Neural cell (in vitro differentiated cells): ENCODE data around the gene PRKAG3. TPM values are rescaled to one million over a fixed set of nuclear protein-coding genes. Genes with fewer than 3 reads are reported as not detected.
"Not testable (repeated sequence)": the region's sequence is repeated elsewhere in the genome, so short reads cannot be mapped to it uniquely, and the experiment has no call there.

Source experiments
- H2AFZ ChIP-seq: fragments of 200-600, 300-800 bp; sonication (generic), shearing (Covaris generic); 2 replicates; pipeline ENCODE4 v1.6.0; 2014; ENCODE audit warnings: low read depth, mild to moderate bottlenecking, antibody characterized with exemption, low read length, moderate library complexity
- H3F3A ChIP-seq: fragments of 200-600 bp; shearing (Covaris generic); 2 replicates; pipeline ENCODE4 v1.6.1; 2016; ENCODE audit warnings: mild to moderate bottlenecking, moderate library complexity, mixed read lengths, antibody characterized with exemption, low read length; ENCODE audit not compliant: insufficient read depth, poor library complexity, severe bottlenecking
- H3K27ac ChIP-seq: fragments of 200-600, 300-800 bp; sonication (generic), shearing (Covaris generic); 2 replicates; pipeline ENCODE4 v1.5.1; 2014; ENCODE audit warnings: mild to moderate bottlenecking, low read length, moderate library complexity
- H3K27me3 ChIP-seq: fragments of 300-800, 200-600 bp; sonication (generic), shearing (Covaris generic); 2 replicates; pipeline ENCODE4 v1.6.0; 2014; ENCODE audit warnings: mild to moderate bottlenecking, low read depth, low read length, moderate library complexity; ENCODE audit not compliant: insufficient read depth
- H3K36me3 ChIP-seq: fragments of 300-800, 200-600 bp; sonication (generic), shearing (Covaris generic); 2 replicates; pipeline ENCODE4 v1.5.1; 2014; ENCODE audit warnings: mild to moderate bottlenecking, antibody characterized with exemption, low read length, moderate library complexity; ENCODE audit not compliant: insufficient read depth
- H3K4me2 ChIP-seq: fragments of 300-800, 200-600 bp; sonication (generic), shearing (Covaris generic); 2 replicates; pipeline ENCODE4 v1.6.0; 2014; ENCODE audit warnings: mild to moderate bottlenecking, low read length
- H3K4me3 ChIP-seq: fragments of 300-800, 200-600 bp; sonication (generic), shearing (Covaris generic); 2 replicates; pipeline ENCODE4 v1.5.1; 2014; ENCODE audit warnings: mild to moderate bottlenecking, low read length, moderate library complexity
- H3K79me2 ChIP-seq: fragments of 200-600 bp; shearing (Covaris generic); replicated peaks from 2 replicates; pipeline ENCODE4 v1.6.0; 2014; ENCODE audit warnings: mild to moderate bottlenecking, low read length, moderate library complexity; ENCODE audit not compliant: insufficient read depth
- H3K9ac ChIP-seq: fragments of 300-800, 200-600 bp; sonication (generic), shearing (Covaris generic); 2 replicates; pipeline ENCODE4 v1.6.1; 2016; ENCODE audit warnings: mild to moderate bottlenecking, low read length, mixed read lengths
- H3K9me2 ChIP-seq: fragments of 200-600 bp; shearing (Covaris generic); 2 replicates; pipeline ENCODE4 v1.6.1; 2016; ENCODE audit warnings: mild to moderate bottlenecking, low read length, mixed read lengths; ENCODE audit not compliant: insufficient read depth
- H3K9me3 ChIP-seq: fragments of 200-600, 300-800 bp; sonication (generic), shearing (Covaris generic); 2 replicates; pipeline ENCODE4 v1.6.1; 2016; ENCODE audit warnings: mild to moderate bottlenecking, mixed run types, low read length, moderate library complexity, mixed read lengths
- H4K20me1 ChIP-seq: fragments of 200-600 bp; shearing (Covaris generic); 2 replicates; pipeline ENCODE4 v1.6.1; 2016; ENCODE audit warnings: mild to moderate bottlenecking, mixed run types; ENCODE audit not compliant: insufficient read depth
- CTCF ChIP-seq: fragments of 450-650 bp; IDR thresholded peaks from 2 replicates; pipeline ENCODE4 v1.5.1; 2014; ENCODE audit warnings: antibody characterized with exemption, mild to moderate bottlenecking, moderate library complexity; ENCODE audit not compliant: poor library complexity, severe bottlenecking
- EP300 ChIP-seq: fragments of 450-650 bp; conservative IDR thresholded peaks from 2 replicates; pipeline ENCODE4 v1.6.1; 2014; ENCODE audit warnings: antibody characterized with exemption, mild to moderate bottlenecking, moderate library complexity; ENCODE audit not compliant: poor library complexity, severe bottlenecking
- EZH2 ChIP-seq: fragments of 200-600, 300-800 bp; shearing (Covaris generic), sonication (generic); IDR thresholded peaks from 2 replicates; pipeline ENCODE4 v1.6.1; 2014; ENCODE audit warnings: antibody characterized with exemption, low read length, borderline replicate concordance, mild to moderate bottlenecking; ENCODE audit not compliant: insufficient read depth, poor library complexity, severe bottlenecking
- MXI1 ChIP-seq: fragments of 450-650 bp; conservative IDR thresholded peaks from 2 replicates; pipeline ENCODE4 v1.6.1; 2014; ENCODE audit warnings: antibody characterized with exemption, mild to moderate bottlenecking; ENCODE audit not compliant: poor library complexity, severe bottlenecking
- POLR2AphosphoS5 ChIP-seq: IDR thresholded peaks from 2 replicates; pipeline ENCODE4 v1.6.1; 2012
- RAD21 ChIP-seq: fragments of 450-650 bp; conservative IDR thresholded peaks from 2 replicates; pipeline ENCODE4 v1.6.1; 2014; ENCODE audit warnings: antibody characterized with exemption, mild to moderate bottlenecking, moderate library complexity
- REST ChIP-seq: IDR thresholded peaks from 2 replicates; pipeline ENCODE4 v1.6.1; 2012; ENCODE audit warnings: borderline replicate concordance
- SMC3 ChIP-seq: fragments of 450-650 bp; conservative IDR thresholded peaks from 2 replicates; pipeline ENCODE4 v1.6.1; 2014; ENCODE audit warnings: antibody characterized with exemption, mild to moderate bottlenecking, moderate library complexity; ENCODE audit not compliant: poor library complexity
- TAF1 ChIP-seq: IDR thresholded peaks from 2 replicates; pipeline ENCODE4 v1.6.1; 2012; ENCODE audit warnings: low read depth
- polyA plus RNA-seq: library from polyadenylated mRNA; depleted of rRNA; stranded (reverse); fragments of >200 nt; gene quantifications from 2 replicates; pipeline ENCODE4 v1.2.3, GENCODE V29; 2014

The PRKAG3 gene
- polyA plus RNA-seq, 1 donor from 2014 or later, result not detected

DNA sequence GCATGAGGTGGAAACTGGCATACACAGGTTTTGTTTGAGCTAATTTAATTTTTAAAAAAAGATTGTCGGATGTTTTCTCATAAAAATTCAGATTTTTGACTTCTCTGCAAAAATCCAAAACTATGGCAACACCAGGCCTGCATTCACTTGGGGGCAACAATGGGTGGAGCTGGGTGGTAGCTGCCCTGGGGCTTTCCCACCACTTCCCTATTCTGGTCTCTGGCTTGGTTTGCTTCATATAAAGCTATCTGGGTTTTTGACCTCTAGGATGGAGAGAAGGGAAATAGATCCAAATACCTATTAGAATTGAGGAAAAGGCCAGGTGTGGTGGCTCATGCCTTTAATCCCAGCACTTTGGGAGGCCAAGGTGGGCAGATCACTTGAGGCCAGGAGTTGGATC lies 55.1 kb downstream of the PRKAG3 start:
- H3K27ac ChIP-seq, result no peak overlapping the region
- H2AFZ ChIP-seq, result no peak overlapping the region
- H3K9me3 ChIP-seq, result no peaks in the 10 kb centered on the region
- no peaks in the 10 kb centered on the region for H4K20me1 ChIP-seq
- H3K4me3 ChIP-seq, result no peak overlapping the region
- H3K27me3 ChIP-seq, result peaks cover 8% of the 10 kb centered on the region
- no peaks in the 10 kb centered on the region for H3K79me2 ChIP-seq
- no peaks in the 10 kb centered on the region for H3F3A ChIP-seq
- no peaks in the 10 kb centered on the region for H3K9me2 ChIP-seq
- TF ChIP-seq REST, result no peak
- no peak for TF ChIP-seq RAD21
- no peak for TF ChIP-seq POLR2AphosphoS5
- no peak for TF ChIP-seq TAF1
- TF ChIP-seq EP300, result no peak
- TF ChIP-seq EZH2, result no peak
- TF ChIP-seq CTCF, result no peak
- TF ChIP-seq MXI1, result no peak
- no peak for TF ChIP-seq SMC3
- no peaks in the 10 kb centered on the region for H3K36me3 ChIP-seq
- H3K4me2 ChIP-seq, result no peak overlapping the region
- H3K9ac ChIP-seq, result no peak overlapping the region

- Histone ChIP-seq H3K4me3 (no peak overlapping the region), H3K4me2 (no peak overlapping the region), H3K79me2 (no peaks in the 10 kb centered on the region), H3K9me3 (no peaks in the 10 kb centered on the region), H3K9ac (no peak overlapping the region), H3K27ac (no peak overlapping the region), H3K27me3 (no peaks in the 10 kb centered on the region), H3K36me3 (no peaks in the 10 kb centered on the region), H3F3A (no peaks in the 10 kb centered on the region), H4K20me1 (no peaks in the 10 kb centered on the region), H2AFZ (no peak overlapping the region), H3K9me2 (no peaks in the 10 kb centered on the region)
- TF ChIP-seq MXI1 (no peak), TAF1 (no peak), RAD21 (no peak), POLR2AphosphoS5 (no peak), CTCF (no peak)
Measured at GRCh38 chr2:218773881-218774280, 57.7 kb downstream of the PRKAG3 start.

DNA sequence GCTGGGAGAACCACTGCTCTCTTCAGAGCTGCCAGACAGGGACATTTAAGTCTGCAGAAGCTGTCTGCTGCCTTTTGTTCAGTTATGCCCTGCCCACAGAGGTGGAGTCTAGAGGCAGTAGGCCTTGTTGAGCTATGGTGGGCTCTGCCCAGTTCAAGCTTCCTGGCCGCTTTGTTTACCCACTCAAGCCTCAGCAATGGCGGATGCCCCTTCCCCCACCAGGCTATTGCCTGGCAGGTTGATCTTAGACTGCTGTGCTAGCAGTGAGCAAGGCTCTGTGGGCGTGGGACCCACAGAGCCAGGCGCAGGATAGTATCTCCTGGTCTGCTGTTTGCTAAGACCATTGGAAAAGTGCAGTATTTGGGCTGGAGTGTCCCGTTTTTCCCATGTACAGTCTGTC lies 58.8 kb downstream of the PRKAG3 start:
- H3K4me3 ChIP-seq, result not testable (repeated sequence)

More for the DNA sequence above, 58.8 kb downstream of the PRKAG3 start:
- H3K79me2 ChIP-seq, H3K4me2 ChIP-seq, H3K9me2 ChIP-seq, H2AFZ ChIP-seq, H3K27ac ChIP-seq, H3K9ac ChIP-seq, H3K27me3 ChIP-seq, H3K9me3 ChIP-seq, H3F3A ChIP-seq, H3K36me3 ChIP-seq, H4K20me1 ChIP-seq: not testable (repeated sequence)
